Effector memory CD4-positive, alpha-beta T cell (primary cell): ENCODE measurements around the gene KCNMB2.
"Not testable (repeated sequence)": the region's sequence is repeated elsewhere in the genome, so short reads cannot be mapped to it uniquely, and the experiment has no call there.

Experiments
- DNase-seq, 3 donors: peaks; one replicate each; pipeline ENCODE4 v3.0.0-alpha.2; 2020
- H3K27ac ChIP-seq: 2 replicates; pipeline ENCODE4 v1.7.0; 2013; ENCODE audit warnings: mild to moderate bottlenecking, low read length, moderate library complexity; ENCODE audit not compliant: insufficient read depth, poor library complexity, severe bottlenecking
- H3K27me3 ChIP-seq: replicated peaks from 2 replicates; pipeline ENCODE4 v1.7.0; 2013; ENCODE audit warnings: mild to moderate bottlenecking, low read length; ENCODE audit not compliant: insufficient read depth, control insufficient read depth, poor library complexity, severe bottlenecking
- H3K36me3 ChIP-seq: 2 replicates; pipeline ENCODE4 v1.7.0; 2013; ENCODE audit warnings: mild to moderate bottlenecking, low read length, moderate library complexity; ENCODE audit not compliant: control insufficient read depth, insufficient read depth
- H3K4me1 ChIP-seq: 2 replicates; pipeline ENCODE4 v1.7.0; 2013; ENCODE audit warnings: low read length, mild to moderate bottlenecking; ENCODE audit not compliant: control insufficient read depth, insufficient read depth, poor library complexity, severe bottlenecking
- H3K4me3 ChIP-seq: 2 replicates; pipeline ENCODE4 v1.7.0; 2013; ENCODE audit warnings: low read length, low read depth, mild to moderate bottlenecking; ENCODE audit not compliant: insufficient read depth, poor library complexity, severe bottlenecking
- H3K9me3 ChIP-seq: 2 replicates; pipeline ENCODE4 v1.7.0; 2013; ENCODE audit warnings: mild to moderate bottlenecking, low read length, moderate library complexity; ENCODE audit not compliant: control insufficient read depth

The KCNMB2 gene

DNA sequence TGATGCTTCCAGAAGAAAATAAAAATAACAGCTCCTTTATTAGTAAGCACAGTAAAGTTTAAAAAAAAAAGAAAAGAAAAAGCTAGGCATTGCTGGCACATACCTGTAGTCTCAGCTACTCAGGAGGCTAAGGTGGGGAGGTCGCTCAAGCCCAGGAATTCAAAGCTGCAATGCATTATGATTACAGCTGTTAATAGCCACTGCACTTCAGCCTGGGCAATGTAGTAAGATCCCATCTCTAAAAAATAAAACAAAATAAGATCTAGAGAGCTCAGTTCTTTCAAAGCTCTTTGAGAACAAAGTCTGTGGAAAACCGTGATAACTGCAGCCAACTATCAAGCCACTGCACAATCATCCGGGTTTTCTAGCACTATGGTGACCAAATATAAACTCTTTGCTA is 323.1 kb downstream of the KCNMB2 start:
- no peak overlapping the region for H3K4me3 ChIP-seq
- no peaks in the 10 kb centered on the region for H3K9me3 ChIP-seq
- no peak for DNase-seq
- no peaks in the 10 kb centered on the region for H3K4me1 ChIP-seq
- no peaks in the 10 kb centered on the region for H3K27me3 ChIP-seq
- no peak overlapping the region for H3K27ac ChIP-seq
- no peaks in the 10 kb centered on the region for H3K36me3 ChIP-seq

DNA sequence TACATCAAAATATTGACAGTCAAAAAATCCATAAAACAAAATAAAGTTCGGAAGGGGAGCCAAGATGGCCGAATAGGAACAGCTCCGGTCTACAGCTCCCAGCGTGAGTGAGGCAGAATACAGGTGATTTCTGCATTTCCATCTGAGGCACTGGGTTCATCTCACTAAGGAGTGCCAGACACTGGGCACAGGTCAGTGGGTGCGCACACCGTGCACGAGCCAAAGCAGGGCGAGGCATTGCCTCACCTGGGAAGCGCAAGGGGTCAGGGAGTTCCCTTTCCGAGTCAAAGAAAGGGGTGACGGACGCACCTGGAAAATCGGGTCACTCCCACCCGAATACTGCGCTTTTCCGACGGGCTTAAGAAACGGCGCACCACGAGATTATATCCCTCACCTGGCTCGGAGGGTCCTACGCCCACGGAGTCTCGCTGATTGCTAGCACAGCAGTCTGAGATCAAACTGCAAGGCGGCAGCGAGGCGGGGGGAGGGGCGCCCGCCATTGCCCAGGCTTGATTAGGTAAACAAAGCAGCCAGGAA is 323.7 kb downstream of the KCNMB2 start:
- not testable (repeated sequence) for H3K36me3 ChIP-seq, H3K9me3 ChIP-seq, H3K27ac ChIP-seq, DNase-seq, H3K4me1 ChIP-seq, H3K27me3 ChIP-seq, H3K4me3 ChIP-seq

DNA sequence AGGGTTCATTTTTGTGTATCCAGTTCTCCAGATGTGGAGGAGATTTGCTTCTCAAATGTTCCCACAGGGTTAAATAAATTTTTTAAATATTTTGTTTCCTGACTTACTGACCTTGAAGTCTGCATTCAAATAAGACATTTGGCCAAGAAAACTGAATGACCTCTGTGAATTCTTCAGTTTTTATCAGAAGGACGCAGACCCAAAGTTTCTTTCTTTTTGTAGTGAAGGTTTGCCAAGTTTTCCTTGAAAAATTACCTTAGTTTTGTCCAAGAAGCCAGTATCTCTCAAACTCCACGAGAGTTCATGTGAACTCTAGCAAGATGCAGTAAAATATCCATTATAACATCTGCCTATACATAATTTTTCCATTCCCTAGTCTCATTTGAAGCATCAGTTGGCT is 332.4 kb downstream of the KCNMB2 start:
- no peak overlapping the region for H3K4me3 ChIP-seq
- H3K36me3 ChIP-seq, result no peaks in the 10 kb centered on the region
- no peak overlapping the region for H3K27ac ChIP-seq
- no peaks in the 10 kb centered on the region for H3K4me1 ChIP-seq
- H3K9me3 ChIP-seq, result no peaks in the 10 kb centered on the region
- DNase-seq, result no peak
- no peaks in the 10 kb centered on the region for H3K27me3 ChIP-seq

DNA sequence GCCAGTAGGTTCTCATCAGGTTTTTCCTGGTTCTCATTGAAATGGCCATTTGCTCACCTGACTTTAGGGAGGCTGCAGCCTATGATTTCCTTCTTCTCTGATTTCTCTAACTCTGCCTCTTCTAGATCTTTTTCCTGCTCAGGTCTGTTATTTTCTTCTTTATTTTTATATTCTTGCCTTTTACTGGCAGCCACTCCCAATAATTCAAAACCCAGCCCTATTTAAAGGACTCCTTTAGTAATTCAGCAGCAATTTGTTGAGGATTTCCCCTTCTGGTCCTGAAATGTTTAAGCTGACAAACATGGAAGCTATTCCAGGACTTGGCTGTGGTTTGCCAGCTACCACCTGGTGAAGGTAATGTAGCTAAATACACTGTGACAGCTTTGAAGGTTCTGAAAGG is 333.8 kb downstream of the KCNMB2 start:
- no peak for DNase-seq
- Histone ChIP-seq H3K27ac (no peak overlapping the region), H3K4me1 (no peaks in the 10 kb centered on the region)

DNA sequence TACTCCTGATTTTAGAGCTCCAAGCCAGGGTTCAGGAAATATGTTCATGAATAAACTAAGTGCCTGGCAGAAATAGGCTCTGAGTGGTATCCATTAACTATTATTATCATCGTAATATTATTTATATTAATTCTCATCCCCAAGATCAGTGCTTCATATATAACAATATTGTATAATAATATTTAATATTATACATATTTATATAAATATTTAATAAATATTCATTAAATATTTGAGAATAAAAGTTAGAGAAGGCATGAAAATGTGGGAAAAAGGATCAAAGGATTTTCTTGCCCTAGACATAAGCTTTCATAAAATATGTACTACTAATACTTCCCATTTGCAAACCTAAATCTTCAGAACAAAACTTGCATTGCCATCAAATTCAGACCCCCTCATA is 338.9 kb downstream of the KCNMB2 start:
- H3K36me3 ChIP-seq, result no peaks in the 10 kb centered on the region
- no peaks in the 10 kb centered on the region for H3K4me1 ChIP-seq
- DNase-seq, result no peak
- no peaks in the 10 kb centered on the region for H3K27me3 ChIP-seq
- H3K27ac ChIP-seq, result no peak overlapping the region
- H3K4me3 ChIP-seq, result no peak overlapping the region
- no peaks in the 10 kb centered on the region for H3K9me3 ChIP-seq

More for the DNA sequence above, 333.8 kb downstream of the KCNMB2 start:
- H3K9me3 ChIP-seq, result no peaks in the 10 kb centered on the region
- H3K36me3 ChIP-seq, result no peaks in the 10 kb centered on the region
- no peaks in the 10 kb centered on the region for H3K27me3 ChIP-seq
- H3K4me3 ChIP-seq, result no peak overlapping the region

DNA sequence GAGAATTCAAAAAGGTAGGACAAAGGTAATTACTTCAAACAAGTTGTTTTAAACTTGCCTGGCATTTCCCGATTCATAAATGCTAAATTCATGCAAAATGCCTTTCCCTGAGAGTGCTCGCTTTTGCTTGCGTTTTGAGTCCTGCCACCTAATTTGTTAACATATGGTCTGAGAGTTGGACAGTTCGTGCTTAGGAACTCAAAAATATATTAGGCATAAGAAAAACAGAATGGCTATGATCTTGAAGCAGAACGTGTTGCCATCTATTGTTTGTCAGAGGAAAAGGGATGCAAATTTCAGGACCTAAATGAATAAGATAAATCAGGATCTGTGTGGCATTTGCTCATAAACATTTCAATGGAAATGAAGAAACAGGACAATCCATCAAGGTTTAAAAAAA is 339.6 kb downstream of the KCNMB2 start:
- H3K4me3 ChIP-seq, result no peak overlapping the region

DNA sequence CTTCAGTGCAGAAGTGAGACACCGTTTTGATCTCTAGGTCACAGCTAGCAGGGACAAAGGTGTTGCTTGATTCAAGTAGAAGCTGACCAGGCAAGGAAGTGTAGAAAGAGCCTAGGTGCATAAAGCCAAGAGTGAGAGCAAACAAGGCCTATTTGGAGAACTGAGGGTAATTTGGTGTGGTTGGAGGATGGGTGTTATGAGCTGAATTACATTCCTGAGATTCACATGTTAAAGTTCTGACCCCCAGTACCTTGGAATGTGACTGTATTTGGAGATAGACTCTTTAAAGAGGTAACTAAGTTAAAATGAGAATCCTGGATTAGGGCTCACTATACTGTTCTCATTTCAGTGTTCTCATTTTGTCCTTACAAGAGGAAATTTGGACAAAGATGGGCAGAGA is 344.0 kb downstream of the KCNMB2 start:
- DNase-seq, result no peak
- Histone ChIP-seq H3K4me1 (no peaks in the 10 kb centered on the region), H3K4me3 (no peak overlapping the region), H3K36me3 (no peaks in the 10 kb centered on the region), H3K9me3 (no peaks in the 10 kb centered on the region), H3K27ac (no peak overlapping the region), H3K27me3 (no peaks in the 10 kb centered on the region)

More for the DNA sequence above, 339.6 kb downstream of the KCNMB2 start:
- Histone ChIP-seq H3K36me3 (no peaks in the 10 kb centered on the region), H3K27me3 (no peaks in the 10 kb centered on the region), H3K27ac (no peak overlapping the region), H3K4me1 (no peaks in the 10 kb centered on the region), H3K9me3 (no peaks in the 10 kb centered on the region)
- no peak for DNase-seq
